B cell (primary cell): Measurements from ENCODE around the gene TLR2. TPM values are rescaled to one million over a fixed set of nuclear protein-coding genes. Genes with fewer than 3 reads are reported as not detected.

Experiments used
- ATAC-seq: fragments of 200-7000 bp; cut with Tn5 transposase; one replicate; pipeline ENCODE4 v1.10.0; 2021; ENCODE audit warnings: low read depth, mild to moderate bottlenecking, moderate number of reproducible peaks, moderate library complexity
- CTCF ChIA-PET: fragments of 350-600 bp; sonication (Branson Sonifier 250); formaldehyde crosslinking; loops from one replicate; lab custom pipeline; 2021; ENCODE audit warnings: antibody characterized with exemption, inconsistent platforms; lab: Charles Lee
- POLR2A ChIA-PET: fragments of 350-600 bp; sonication (Branson Sonifier 250); formaldehyde crosslinking; loops from one replicate; lab custom pipeline; 2021; ENCODE audit warnings: antibody characterized with exemption; lab: Charles Lee
- DNase-seq: peaks from one replicate; pipeline ENCODE4 v3.0.0; 2013
- H2AFZ ChIP-seq: 2 replicates; pipeline ENCODE4 v1.6.1; 2012; ENCODE audit warnings: mild to moderate bottlenecking, low read depth, low read length; ENCODE audit not compliant: insufficient read depth, poor library complexity, severe bottlenecking
- H3K27ac ChIP-seq, 2 donors: 1 replicate in 1 of 2; 2 replicates in 1 of 2; pipeline ENCODE4 v1.5.1; 2012 to 2013; ENCODE audit warnings: low read length in 2 of 2, mild to moderate bottlenecking in 2 of 2, moderate library complexity in 1 of 2
- H3K27me3 ChIP-seq, 4 experiments: fragments of 200-600 bp in 1 of 4; sonication (generic) in 1 of 4; replicated peaks in 1 of 4; 1 replicate in 2 of 4; 2 replicates in 2 of 4; pipeline versions ENCODE4 v1.6.1 to v1.7.0; 2013 to 2016; ENCODE audit warnings: low read length in 3 of 4, mild to moderate bottlenecking in 2 of 4, mixed read lengths in 1 of 4, moderate library complexity in 1 of 4; ENCODE audit not compliant: insufficient read depth in 4 of 4, control insufficient read depth in 3 of 4; ENCODE audit errors: control extremely low read depth in 1 of 4
- H3K36me3 ChIP-seq, 2 experiments: replicated peaks in 1 of 2; 1 replicate in 1 of 2; 2 replicates in 1 of 2; pipeline versions ENCODE4 v1.6.1 to v1.7.1; 2013; ENCODE audit warnings: low read length in 1 of 2; ENCODE audit not compliant: insufficient read depth in 2 of 2, control insufficient read depth in 1 of 2; ENCODE audit errors: control extremely low read depth in 1 of 2, extremely low read depth in 1 of 2
- H3K4me1 ChIP-seq, 2 donors: fragments of 200-600 bp in 1 of 2; sonication (generic) in 1 of 2; 1 replicate in 1 of 2; 2 replicates in 1 of 2; pipeline versions ENCODE4 v1.5.1 to v1.6.1; 2013 to 2017; ENCODE audit warnings: low read length in 2 of 2; ENCODE audit not compliant: control insufficient read depth in 2 of 2, insufficient read depth in 2 of 2
- H3K4me2 ChIP-seq: replicated peaks from 2 replicates; pipeline ENCODE3; 2012; ENCODE audit warnings: mild to moderate bottlenecking, low read depth, low read length; ENCODE audit not compliant: poor library complexity, severe bottlenecking
- H3K4me3 ChIP-seq, 5 experiments: fragments of 200-600 bp in 1 of 5; sonication (generic) in 1 of 5; 1 replicate in 3 of 5; 2 replicates in 2 of 5; pipeline versions ENCODE4 v1.5.1 to v1.7.0; 2011 to 2016; ENCODE audit warnings: low read length in 4 of 5, mild to moderate bottlenecking in 4 of 5, low read depth in 2 of 5, control low read depth in 1 of 5, moderate library complexity in 1 of 5; ENCODE audit not compliant: insufficient read depth in 1 of 5; ENCODE audit errors: control extremely low read depth in 1 of 5, extremely low read depth in 1 of 5
- H3K79me2 ChIP-seq: fragments of 200-600 bp; sonication (generic); one replicate; pipeline ENCODE4 v1.6.0; 2016; ENCODE audit warnings: low read length; ENCODE audit not compliant: control insufficient read depth, insufficient read depth
- H3K9ac ChIP-seq: fragments of 200-600 bp; sonication (generic); 2 replicates; pipeline ENCODE4 v1.6.1; 2017; ENCODE audit warnings: mild to moderate bottlenecking, low read length, moderate library complexity
- H3K9me3 ChIP-seq, 3 donors: one replicate each; pipeline versions ENCODE4 v1.6.1 to v1.7.1; 2013; ENCODE audit warnings: low read length in 2 of 3; ENCODE audit not compliant: control insufficient read depth in 2 of 3, insufficient read depth in 1 of 3; ENCODE audit errors: control extremely low read depth in 1 of 3
- H4K20me1 ChIP-seq: 2 replicates; pipeline ENCODE4 v1.6.0; 2012; ENCODE audit warnings: mild to moderate bottlenecking, low read length; ENCODE audit not compliant: insufficient read depth, control insufficient read depth, poor library complexity, severe bottlenecking
- H3K27ac Mint-ChIP-seq: one replicate; pipeline ENCODE4 v1.8.0; 2021; ENCODE audit warnings: mixed read lengths
- H3K27me3 Mint-ChIP-seq: one replicate; pipeline ENCODE4 v1.8.0; 2021; ENCODE audit warnings: mixed read lengths
- H3K4me1 Mint-ChIP-seq: one replicate; pipeline ENCODE4 v1.8.0; 2021; ENCODE audit warnings: mixed read lengths
- H3K4me3 Mint-ChIP-seq: one replicate; pipeline ENCODE4 v1.8.0; 2021; ENCODE audit warnings: mixed read lengths
- H3K9me3 Mint-ChIP-seq: one replicate; pipeline ENCODE4 v1.8.0; 2022; ENCODE audit warnings: mixed read lengths; ENCODE audit not compliant: insufficient read depth
- CTCF ChIP-seq: fragments of 200-600 bp; IDR thresholded peaks from one replicate; pipeline ENCODE4 v1.8.0; 2022; ENCODE audit warnings: antibody characterized with exemption, mild to moderate bottlenecking
- EZH2 ChIP-seq: IDR thresholded peaks from 2 replicates; pipeline ENCODE4 v1.6.1; 2012; ENCODE audit warnings: borderline replicate concordance, low read depth, mild to moderate bottlenecking, moderate library complexity, low read length; ENCODE audit not compliant: insufficient read depth, poor library complexity, severe bottlenecking
- whole genome bisulfite sequencing: methylation state at CpG from one replicate; pipeline ENCODE4 v1.1.5; 2013; ENCODE audit warnings: missing lambda C conversion rate; ENCODE audit not compliant: insufficient coverage; 5-methylcytosine and 5-hydroxymethylcytosine counted together
- intact Hi-C: fragments of 100-400 bp; cut with micrococcal nuclease; formaldehyde crosslinking; loops from one replicate; pipeline ENCODE4 v1.10.0; 2022
- polyA plus RNA-seq: library from polyadenylated mRNA; depleted of rRNA; stranded (reverse); fragments of >200 nt; gene quantifications from 2 replicates; pipeline ENCODE4 v1.2.3, GENCODE V29; 2012
- total RNA-seq, 2 donors: library from RNA; stranded (reverse); fragments of 120-200 nt in 1 of 2; gene quantifications; 1 replicate in 1 of 2; 2 replicates in 1 of 2; pipeline versions ENCODE4 v1.2.3 to v1.2.4, GENCODE V29; 2013 to 2022

The TLR2 gene
- total and polyA plus RNA-seq, 2 donors (not counting 1 experiment from before 2014, with no cell fraction given) = 3.3 to 5.0 TPM

GRCh38 chr4:153741541-153741940, 57.5 kb downstream of the TLR2 start:
- no peak overlapping the region for H3K27ac Mint-ChIP-seq
- intact Hi-C loops = no loop called here
- DNase-seq = no peak
- no peak overlapping the region for H3K4me2 ChIP-seq
- ChIA-PET CTCF (interaction anchor here (0.6 to 3.2 kb wide), 3 partner anchors 9 to 107 kb away, joined by 3 to 19 read pairs (median 4); no protein-coding TSS in a partner anchor), POLR2A (no interaction called here)
- no peaks in the 10 kb centered on the region for H3K4me1 Mint-ChIP-seq
- H3K27ac ChIP-seq = no peak overlapping the region
- no peak overlapping the region for H3K4me3 ChIP-seq
- ATAC-seq = no peak
- H3K4me3 Mint-ChIP-seq = no peak overlapping the region
- H3K79me2 ChIP-seq = no peaks in the 10 kb centered on the region
- no CpG with 5 or more reads among the region's 2 CpGs for WGBS
- no peaks in the 10 kb centered on the region for H4K20me1 ChIP-seq
- no peaks in the 10 kb centered on the region for H3K4me1 ChIP-seq
- peaks cover 7% of the 10 kb centered on the region for H3K9me3 Mint-ChIP-seq
- no peak overlapping the region for H2AFZ ChIP-seq
- H3K27me3 ChIP-seq = peaks cover 0 to 5% (median 2%) of the 10 kb centered on the region in 4 experiments
- no peak overlapping the region for H3K9ac ChIP-seq
- TF ChIP-seq EZH2 (no peak), CTCF (no peak)
- peaks cover 0 to 7% (median 0%) of the 10 kb centered on the region in 3 donors for H3K9me3 ChIP-seq
- peaks cover 12% of the 10 kb centered on the region for H3K27me3 Mint-ChIP-seq
- H3K36me3 ChIP-seq = no peaks in the 10 kb centered on the region

- no peak overlapping the region for H3K4me3 Mint-ChIP-seq
- H3K9me3 Mint-ChIP-seq = peaks cover 3% of the 10 kb centered on the region
- peaks cover 13% of the 10 kb centered on the region for H3K27me3 Mint-ChIP-seq
- H3K27ac Mint-ChIP-seq = no peak overlapping the region
- no peak overlapping the region for H3K4me3 ChIP-seq
- no peak overlapping the region for H3K4me2 ChIP-seq
- H2AFZ ChIP-seq = no peak overlapping the region
- H3K79me2 ChIP-seq = no peaks in the 10 kb centered on the region
- no peaks in the 10 kb centered on the region for H3K4me1 ChIP-seq
- H3K9me3 ChIP-seq = peaks cover 0 to 5% (median 0%) of the 10 kb centered on the region in 3 donors
- H4K20me1 ChIP-seq = no peaks in the 10 kb centered on the region
- no peak for TF ChIP-seq EZH2
- no peak for TF ChIP-seq CTCF
- H3K27me3 ChIP-seq = peaks cover 0 to 5% (median 2%) of the 10 kb centered on the region in 4 experiments
- DNase-seq (no peak), ATAC-seq (no peak)
- POLR2A ChIA-PET = no interaction called here
- intact Hi-C loops = no loop called here
- no peaks in the 10 kb centered on the region for H3K4me1 Mint-ChIP-seq
- H3K9ac ChIP-seq = no peak overlapping the region
- CTCF ChIA-PET = no interaction called here
- no peak overlapping the region for H3K27ac ChIP-seq
- H3K36me3 ChIP-seq = no peaks in the 10 kb centered on the region
These were observed 61.6 kb downstream of the TLR2 start for GRCh38 chr4:153745651-153746050.
